PFSK-1 (cell line): ENCODE results near the gene MRAS.

Source experiments
- FOXP2 ChIP-seq: optimal IDR thresholded peaks from 2 replicates; pipeline ENCODE3; 2011; ENCODE audit warnings: borderline replicate concordance, control low read depth, inconsistent platforms; ENCODE audit not compliant: insufficient read depth; ENCODE audit errors: extremely low read length, extremely low read depth
- POLR2AphosphoS5 ChIP-seq: IDR thresholded peaks from 2 replicates; pipeline ENCODE4 v1.6.1; 2012; ENCODE audit warnings: low read depth, mild to moderate bottlenecking, control low read depth, low read length, moderate library complexity
- REST ChIP-seq, 2 experiments: IDR thresholded peaks; 2 replicates each; pipeline versions ENCODE4 v1.6.1 to v1.8.0; 2011 to 2012; ENCODE audit warnings: low read depth in 2 of 2, low read length in 2 of 2, control low read depth in 1 of 2, inconsistent platforms in 1 of 2, mild to moderate bottlenecking in 1 of 2, moderate library complexity in 1 of 2; ENCODE audit not compliant: insufficient read depth in 1 of 2
- SIN3A ChIP-seq: IDR thresholded peaks from 2 replicates; pipeline ENCODE4 v1.6.1; 2012; ENCODE audit warnings: mild to moderate bottlenecking, low read length, moderate library complexity, borderline replicate concordance; ENCODE audit not compliant: insufficient read depth
- TAF1 ChIP-seq: IDR thresholded peaks from 2 replicates; pipeline ENCODE4 v1.6.1; 2012; ENCODE audit warnings: low read length, control low read depth, borderline replicate concordance; ENCODE audit not compliant: insufficient read depth

The MRAS gene

DNA sequence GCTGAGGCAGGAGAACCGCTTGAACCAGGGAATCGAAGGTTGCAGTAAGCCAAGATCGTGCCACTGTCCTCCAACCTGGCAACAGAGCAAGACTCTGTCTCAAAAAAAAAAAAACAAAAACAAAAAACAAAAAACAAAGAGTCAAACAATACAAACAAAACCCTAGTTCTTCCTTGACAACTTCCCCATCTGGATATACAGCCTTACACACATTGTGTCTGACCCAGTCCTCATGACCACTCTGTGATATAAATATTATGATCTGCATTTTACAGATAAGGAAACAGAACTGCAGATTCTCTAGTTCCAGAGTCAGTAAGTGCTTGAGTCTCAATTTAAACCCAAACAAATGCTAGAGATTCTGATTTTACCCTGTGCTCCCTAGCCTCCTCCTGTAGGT is 81.3 kb downstream of the MRAS start:
- TF ChIP-seq FOXP2 (no peak), TAF1 (no peak), REST (IDR thresholded peaks at IDR 0.05; ENCODE audit: insufficient read depth in 1 of 2, low read depth in 2 of 2, low read length in 2 of 2) (no peak), SIN3A (no peak), POLR2AphosphoS5 (no peak)

DNA sequence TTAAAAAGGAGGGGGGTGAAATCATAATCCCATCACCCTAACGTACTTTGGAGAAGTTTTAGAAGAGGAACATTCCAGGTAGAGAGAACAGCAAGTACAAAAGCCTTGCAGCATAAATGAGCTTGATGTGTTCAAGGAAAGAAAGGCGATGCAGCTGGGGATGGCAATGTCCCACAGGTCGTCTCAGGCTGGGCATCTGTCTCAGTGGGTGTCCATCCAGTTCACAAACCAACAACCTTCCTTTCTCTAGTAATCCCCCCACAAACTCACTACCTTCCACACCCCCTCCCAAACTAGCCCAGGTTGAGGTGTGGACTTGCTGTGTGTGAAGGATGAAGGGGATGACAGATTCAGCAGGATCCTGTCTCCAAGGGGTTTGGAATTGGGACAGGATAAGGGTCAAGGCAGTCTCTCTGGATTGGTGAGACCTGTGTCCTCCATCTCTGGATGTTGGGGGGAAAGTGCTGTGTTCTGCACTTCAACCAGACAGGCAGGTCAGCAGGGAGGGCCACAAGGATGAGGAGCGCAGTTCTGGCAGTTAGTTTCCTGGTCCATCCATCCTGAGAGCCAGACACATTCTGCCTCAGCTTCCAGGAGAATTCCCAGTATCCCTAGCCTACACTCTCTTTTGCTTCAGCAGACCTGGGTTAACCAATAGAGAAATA is 84.3 kb downstream of the MRAS start:
- TF ChIP-seq FOXP2 (no peak), TAF1 (no peak), POLR2AphosphoS5 (no peak), SIN3A (no peak), REST (IDR thresholded peaks at IDR 0.05; ENCODE audit: insufficient read depth in 1 of 2, low read depth in 2 of 2, low read length in 2 of 2) (no peak)

GRCh38 chr3:138433892-138434275 is 85.5 kb downstream of the MRAS start:
- TF ChIP-seq REST (IDR thresholded peaks at IDR 0.05; ENCODE audit: insufficient read depth in 1 of 2, low read depth in 2 of 2, low read length in 2 of 2) (no peak), SIN3A (no peak), POLR2AphosphoS5 (no peak), FOXP2 (no peak), TAF1 (no peak)

GRCh38 chr3:138434276-138434874 is 86.0 kb downstream of the MRAS start, which contains the start of gene ESYT3:
TSS of gene ESYT3 (plus strand) at chr3:138434616. CDS start at chr3:138434799, 183 bp downstream.
- TF ChIP-seq FOXP2 (no peak), SIN3A (no peak), TAF1 (no peak), REST (IDR thresholded peaks at IDR 0.05; ENCODE audit: insufficient read depth in 1 of 2, low read depth in 2 of 2, low read length in 2 of 2) (no peak), POLR2AphosphoS5 (no peak)
